DOHH2 (cell line): Measurements from ENCODE around the gene ALG8.

Experiments
- H3F3A ChIP-seq: fragments of 200-600 bp; sonication (generic), shearing (Covaris generic); 2 replicates; pipeline ENCODE4 v1.6.0; 2016; ENCODE audit warnings: antibody characterized with exemption, mild to moderate bottlenecking; ENCODE audit not compliant: control insufficient read depth, insufficient read depth
- H3K27ac ChIP-seq: fragments of 200-600 bp; sonication (generic); 2 replicates; pipeline ENCODE4 v1.5.1; 2014; ENCODE audit warnings: low read depth, mild to moderate bottlenecking, low read length, moderate library complexity
- H3K27me3 ChIP-seq: fragments of 200-600 bp; sonication (generic); 2 replicates; pipeline ENCODE4 v1.6.1; 2014; ENCODE audit warnings: mild to moderate bottlenecking, low read length, mixed read lengths; ENCODE audit not compliant: control insufficient read depth
- H3K36me3 ChIP-seq: fragments of 200-600 bp; sonication (generic); 2 replicates; pipeline ENCODE4 v1.6.1; 2014; ENCODE audit warnings: mild to moderate bottlenecking, low read length, moderate library complexity, mixed read lengths; ENCODE audit not compliant: control insufficient read depth
- H3K4me1 ChIP-seq: fragments of 200-600 bp; sonication (generic); 2 replicates; pipeline ENCODE4 v1.6.1; 2014; ENCODE audit warnings: mild to moderate bottlenecking, low read length, mixed read lengths; ENCODE audit not compliant: control insufficient read depth
- H3K4me2 ChIP-seq: fragments of 200-600 bp; sonication (generic); 2 replicates; pipeline ENCODE4 v1.6.0; 2014; ENCODE audit warnings: mild to moderate bottlenecking, low read length, moderate library complexity
- H3K4me3 ChIP-seq: fragments of 200-600 bp; sonication (generic); 2 replicates; pipeline ENCODE4 v1.5.1; 2014; ENCODE audit warnings: mild to moderate bottlenecking, low read length, mixed read lengths
- H3K79me2 ChIP-seq: fragments of 200-600 bp; sonication (generic); 2 replicates; pipeline ENCODE4 v1.6.1; 2014; ENCODE audit warnings: mild to moderate bottlenecking, low read length, mixed read lengths; ENCODE audit not compliant: control insufficient read depth
- H3K9me2 ChIP-seq: fragments of 200-600 bp; sonication (generic); replicated peaks from 2 replicates; pipeline ENCODE4 v1.6.1; 2014; ENCODE audit warnings: mild to moderate bottlenecking, low read length, mixed read lengths; ENCODE audit not compliant: control insufficient read depth
- H3K9me3 ChIP-seq: fragments of 200-600 bp; sonication (generic); 2 replicates; pipeline ENCODE4 v1.6.1; 2014; ENCODE audit warnings: antibody characterized with exemption, low read length, mixed read lengths; ENCODE audit not compliant: control insufficient read depth, insufficient read depth
- H4K20me1 ChIP-seq: fragments of 200-600 bp; sonication (generic); 2 replicates; pipeline ENCODE4 v1.6.0; 2014; ENCODE audit warnings: low read depth, mild to moderate bottlenecking, antibody characterized with exemption, low read length, moderate library complexity; ENCODE audit not compliant: control insufficient read depth, insufficient read depth
- EZH2phosphoT487 ChIP-seq: fragments of 200-600 bp; sonication (generic); IDR thresholded peaks from 2 replicates; pipeline ENCODE4 v1.6.1; 2017; ENCODE audit warnings: borderline replicate concordance, mild to moderate bottlenecking, antibody characterized with exemption, low read length, moderate library complexity, mixed read lengths
- TF ChIP-seq, protein P1 (sequence below): fragments of 200-600 bp; sonication (generic); IDR thresholded peaks from one replicate; pipeline ENCODE4 v1.5.1; 2014; ENCODE audit warnings: antibody characterized with exemption, mild to moderate bottlenecking, low read depth, low read length; ENCODE audit not compliant: poor library complexity, severe bottlenecking

Gene ALG8

DNA sequence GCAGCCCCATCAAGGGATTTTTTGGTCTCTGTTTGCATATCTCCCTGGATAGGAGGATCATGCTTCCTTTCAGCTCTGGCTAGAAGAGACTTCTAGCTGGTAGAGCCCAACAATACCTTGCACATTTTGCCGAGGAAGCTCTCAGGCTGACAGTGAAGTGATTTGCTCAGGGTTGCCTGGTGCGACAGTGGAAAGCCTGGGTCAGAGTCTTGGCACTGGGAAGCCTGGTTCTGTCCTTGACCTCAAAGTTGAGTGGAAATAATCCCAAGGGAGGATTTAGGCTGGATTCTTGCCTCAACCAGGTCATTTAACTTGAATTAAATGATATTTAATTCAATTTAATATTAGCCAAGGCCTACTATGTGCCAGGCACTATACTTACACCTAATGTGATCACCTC, 24.4 kb upstream of the ALG8 start:
- H3K4me1 ChIP-seq, result no peaks in the 10 kb centered on the region
- no peak for TF ChIP-seq EZH2phosphoT487
- TF ChIP-seq, protein P1, sequence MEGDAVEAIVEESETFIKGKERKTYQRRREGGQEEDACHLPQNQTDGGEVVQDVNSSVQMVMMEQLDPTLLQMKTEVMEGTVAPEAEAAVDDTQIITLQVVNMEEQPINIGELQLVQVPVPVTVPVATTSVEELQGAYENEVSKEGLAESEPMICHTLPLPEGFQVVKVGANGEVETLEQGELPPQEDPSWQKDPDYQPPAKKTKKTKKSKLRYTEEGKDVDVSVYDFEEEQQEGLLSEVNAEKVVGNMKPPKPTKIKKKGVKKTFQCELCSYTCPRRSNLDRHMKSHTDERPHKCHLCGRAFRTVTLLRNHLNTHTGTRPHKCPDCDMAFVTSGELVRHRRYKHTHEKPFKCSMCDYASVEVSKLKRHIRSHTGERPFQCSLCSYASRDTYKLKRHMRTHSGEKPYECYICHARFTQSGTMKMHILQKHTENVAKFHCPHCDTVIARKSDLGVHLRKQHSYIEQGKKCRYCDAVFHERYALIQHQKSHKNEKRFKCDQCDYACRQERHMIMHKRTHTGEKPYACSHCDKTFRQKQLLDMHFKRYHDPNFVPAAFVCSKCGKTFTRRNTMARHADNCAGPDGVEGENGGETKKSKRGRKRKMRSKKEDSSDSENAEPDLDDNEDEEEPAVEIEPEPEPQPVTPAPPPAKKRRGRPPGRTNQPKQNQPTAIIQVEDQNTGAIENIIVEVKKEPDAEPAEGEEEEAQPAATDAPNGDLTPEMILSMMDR, result no peak
- no peak overlapping the region for H3K4me2 ChIP-seq
- no peaks in the 10 kb centered on the region for H3K9me2 ChIP-seq
- H3K27ac ChIP-seq, result no peak overlapping the region
- H4K20me1 ChIP-seq, result no peaks in the 10 kb centered on the region
- H3K4me3 ChIP-seq, result no peak overlapping the region
- no peaks in the 10 kb centered on the region for H3K9me3 ChIP-seq
- no peaks in the 10 kb centered on the region for H3K79me2 ChIP-seq
- H3K27me3 ChIP-seq, result no peaks in the 10 kb centered on the region
- no peaks in the 10 kb centered on the region for H3F3A ChIP-seq
- H3K36me3 ChIP-seq, result no peaks in the 10 kb centered on the region

DNA sequence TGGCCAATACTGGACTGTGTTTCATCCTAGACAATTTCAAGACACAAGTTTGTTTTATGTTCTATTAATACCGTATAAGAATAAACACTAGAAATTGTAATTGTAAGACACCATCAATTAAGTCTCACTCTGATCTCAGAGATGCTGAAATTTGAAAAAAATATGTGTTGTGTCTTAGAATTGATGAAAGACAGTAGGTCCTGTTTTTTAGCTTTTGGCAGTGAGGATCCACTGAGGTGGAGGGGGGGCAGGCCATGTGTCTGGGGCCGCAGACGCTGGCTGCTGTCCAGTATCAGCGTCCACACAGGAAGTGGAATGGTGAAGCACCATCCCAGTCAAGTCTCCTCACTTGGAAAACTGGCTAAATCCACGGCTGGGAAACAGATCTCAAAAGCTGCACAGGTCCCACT, 22.5 kb upstream of the ALG8 start:
- no peaks in the 10 kb centered on the region for H3K79me2 ChIP-seq
- no peaks in the 10 kb centered on the region for H3K4me1 ChIP-seq
- H3K4me3 ChIP-seq, result no peak overlapping the region
- TF ChIP-seq, protein P1, result no peak
- no peak for TF ChIP-seq EZH2phosphoT487
- H4K20me1 ChIP-seq, result no peaks in the 10 kb centered on the region
- H3F3A ChIP-seq, result no peaks in the 10 kb centered on the region
- no peaks in the 10 kb centered on the region for H3K36me3 ChIP-seq
- H3K27ac ChIP-seq, result no peak overlapping the region
- no peaks in the 10 kb centered on the region for H3K9me2 ChIP-seq
- H3K27me3 ChIP-seq, result no peaks in the 10 kb centered on the region
- no peak overlapping the region for H3K4me2 ChIP-seq
- H3K9me3 ChIP-seq, result no peaks in the 10 kb centered on the region

DNA sequence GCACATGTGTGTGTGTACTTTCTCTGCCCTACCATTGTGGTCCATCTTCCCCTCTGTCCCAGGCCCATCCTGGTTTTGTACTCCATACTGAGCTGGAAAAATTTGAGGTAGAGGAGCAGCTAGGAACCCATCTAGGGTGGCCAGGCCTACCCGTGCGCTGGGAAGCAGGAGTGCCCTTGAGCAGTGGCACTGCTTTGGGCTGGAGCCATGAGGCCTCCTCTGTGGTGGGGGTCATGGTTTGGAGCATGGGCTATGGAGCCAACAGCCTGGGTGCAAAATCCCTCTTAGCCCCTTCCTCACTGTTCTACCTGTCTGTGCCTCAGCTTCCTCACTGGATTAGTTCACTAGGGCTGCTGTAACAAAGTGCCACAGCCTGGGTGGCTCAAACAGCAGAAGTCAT, 21.9 kb upstream of the ALG8 start:
- Histone ChIP-seq H3K4me1 (no peaks in the 10 kb centered on the region), H3K4me2 (no peak overlapping the region), H3K27me3 (no peaks in the 10 kb centered on the region), H3K9me2 (no peaks in the 10 kb centered on the region), H3K27ac (no peak overlapping the region), H3K9me3 (no peaks in the 10 kb centered on the region), H3F3A (no peaks in the 10 kb centered on the region), H3K36me3 (no peaks in the 10 kb centered on the region), H4K20me1 (no peaks in the 10 kb centered on the region), H3K79me2 (no peaks in the 10 kb centered on the region), H3K4me3 (no peak overlapping the region)
- TF ChIP-seq EZH2phosphoT487, result no peak
- TF ChIP-seq, protein P1, result no peak

DNA sequence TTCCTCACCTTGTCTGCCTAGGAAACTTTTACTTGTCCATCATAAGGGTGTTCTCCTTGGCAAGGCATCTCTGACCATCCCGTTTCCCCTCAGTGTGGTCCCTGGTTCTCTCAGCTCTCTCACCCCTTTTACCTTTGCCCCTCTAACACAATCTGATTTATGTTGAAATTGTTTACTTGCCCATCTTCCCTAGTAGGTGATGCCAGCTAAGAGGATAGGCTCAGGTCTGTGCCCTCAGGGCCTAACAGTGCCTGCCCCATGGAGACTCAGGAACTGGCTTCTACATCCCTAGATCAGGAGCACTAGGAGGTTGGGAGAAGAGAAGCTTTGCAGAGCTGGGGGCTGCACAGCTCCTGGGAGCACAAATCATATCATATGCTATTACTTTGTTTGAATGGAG, 21.1 kb upstream of the ALG8 start:
- no peak overlapping the region for H3K4me3 ChIP-seq
- no peak overlapping the region for H3K4me2 ChIP-seq
- no peaks in the 10 kb centered on the region for H3K9me3 ChIP-seq
- H4K20me1 ChIP-seq, result no peaks in the 10 kb centered on the region
- H3K4me1 ChIP-seq, result no peaks in the 10 kb centered on the region
- no peak overlapping the region for H3K27ac ChIP-seq
- no peaks in the 10 kb centered on the region for H3K79me2 ChIP-seq
- no peaks in the 10 kb centered on the region for H3K9me2 ChIP-seq
- H3K27me3 ChIP-seq, result no peaks in the 10 kb centered on the region
- TF ChIP-seq, protein P1, result no peak
- no peak for TF ChIP-seq EZH2phosphoT487
- H3F3A ChIP-seq, result no peaks in the 10 kb centered on the region
- H3K36me3 ChIP-seq, result no peaks in the 10 kb centered on the region
